ENCODE measurements around the gene CNTN4.

The CNTN4 gene

GRCh38 chr3:2172561-2173171, 74.0 kb downstream of the CNTN4 start:
- DNase-seq: no peak
- no peak for TF ChIP-seq CTCF (IDR thresholded peaks at IDR 0.05; ENCODE audit: low read depth, low read length)

GRCh38 chr3:2180634-2181033, 82.0 kb downstream of the CNTN4 start:
- no peaks in the 10 kb centered on the region for H3K27me3 ChIP-seq (ENCODE audit: insufficient read depth, low read depth, severe bottlenecking)
- H3K36me3 ChIP-seq: no peaks in the 10 kb centered on the region
- no peak for DNase-seq
- no peaks in the 10 kb centered on the region for H3K9me3 ChIP-seq (ENCODE audit: severe bottlenecking)
- no peak for TF ChIP-seq CTCF (IDR thresholded peaks at IDR 0.05; ENCODE audit: low read depth, low read length)
- H3K27ac ChIP-seq: no peak overlapping the region
- no peak overlapping the region for H3K4me3 ChIP-seq (ENCODE audit: low read depth, low read length)

More at GRCh38 chr3:2172561-2173171, 74.0 kb downstream of the CNTN4 start:
- Histone ChIP-seq H3K27me3 (ENCODE audit: insufficient read depth, low read depth, severe bottlenecking) (no peaks in the 10 kb centered on the region), H3K4me3 (ENCODE audit: low read depth, low read length) (no peak overlapping the region), H3K36me3 (no peaks in the 10 kb centered on the region), H3K9me3 (ENCODE audit: severe bottlenecking) (peaks cover 4% of the 10 kb centered on the region), H3K27ac (no peak overlapping the region)

GRCh38 chr3:2198776-2199279, 100.2 kb downstream of the CNTN4 start:
- H3K9me3 ChIP-seq (ENCODE audit: severe bottlenecking): no peaks in the 10 kb centered on the region
- H3K4me3 ChIP-seq (ENCODE audit: low read depth, low read length): no peak overlapping the region
- no peak overlapping the region for H3K27ac ChIP-seq
- TF ChIP-seq CTCF (IDR thresholded peaks at IDR 0.05; ENCODE audit: low read depth, low read length): no peak
- H3K27me3 ChIP-seq (ENCODE audit: insufficient read depth, low read depth, severe bottlenecking): no peaks in the 10 kb centered on the region
- H3K36me3 ChIP-seq: no peaks in the 10 kb centered on the region
- DNase-seq: no peak

- Histone ChIP-seq H3K27ac (no peak overlapping the region), H3K4me3 (ENCODE audit: low read depth, low read length) (no peak overlapping the region), H3K9me3 (ENCODE audit: severe bottlenecking) (no peaks in the 10 kb centered on the region), H3K36me3 (no peaks in the 10 kb centered on the region), H3K27me3 (ENCODE audit: insufficient read depth, low read depth, severe bottlenecking) (no peaks in the 10 kb centered on the region)
- DNase-seq: no peak
- no peak for TF ChIP-seq CTCF (IDR thresholded peaks at IDR 0.05; ENCODE audit: low read depth, low read length)
Measured at GRCh38 chr3:2204054-2204453, 105.4 kb downstream of the CNTN4 start.

- no peaks in the 10 kb centered on the region for H3K36me3 ChIP-seq
- DNase-seq: no peak
- H3K27me3 ChIP-seq (ENCODE audit: insufficient read depth, low read depth, severe bottlenecking): no peaks in the 10 kb centered on the region
- TF ChIP-seq CTCF (IDR thresholded peaks at IDR 0.05; ENCODE audit: low read depth, low read length): no peak
- H3K4me3 ChIP-seq (ENCODE audit: low read depth, low read length): no peak overlapping the region
- no peak overlapping the region for H3K27ac ChIP-seq
- H3K9me3 ChIP-seq (ENCODE audit: severe bottlenecking): no peaks in the 10 kb centered on the region
Measured at GRCh38 chr3:2205692-2206091, 107.0 kb downstream of the CNTN4 start.

- Histone ChIP-seq H3K4me3 (ENCODE audit: low read depth, low read length) (no peak overlapping the region), H3K27ac (no peak overlapping the region), H3K9me3 (ENCODE audit: severe bottlenecking) (no peaks in the 10 kb centered on the region), H3K36me3 (no peaks in the 10 kb centered on the region), H3K27me3 (ENCODE audit: insufficient read depth, low read depth, severe bottlenecking) (no peaks in the 10 kb centered on the region)
- no peak for TF ChIP-seq CTCF (IDR thresholded peaks at IDR 0.05; ENCODE audit: low read depth, low read length)
- DNase-seq: no peak
Measured at GRCh38 chr3:2206536-2206935, 107.9 kb downstream of the CNTN4 start.
